Stimulated activated naive B cell treated with anti-CD40 and anti-IgM and Interleukin-4, amounts not matched to agents 10 μg/mL and 1 μg/mL and 100 μg/mL, for 72 hours (primary cell): Measurements from ENCODE around the gene KRTAP4-9.
A peak's percentile ranks its signal among the peaks of the same experiment; 100 is the strongest.
"Not testable (repeated sequence)": the region's sequence is repeated elsewhere in the genome, so short reads cannot be mapped to it uniquely, and the experiment has no call there.

ENCODE experiments used
- ATAC-seq, 2 donors: fragments of 150-1000 bp; cut with Tn5 transposase; replicated peaks; 2 replicates each; pipeline ENCODE4 v1.10.0; 2021; ENCODE audit warnings: moderate library complexity in 1 of 2
- DNase-seq: peaks from one replicate; pipeline ENCODE4 v3.0.0; 2021
- H3K27ac Mint-ChIP-seq: one replicate; pipeline ENCODE4 v1.8.0; 2022; ENCODE audit warnings: mild to moderate bottlenecking, mixed read lengths
- H3K27me3 Mint-ChIP-seq, 2 donors: one replicate each; pipeline ENCODE4 v1.8.0; 2022; ENCODE audit warnings: mixed read lengths in 2 of 2
- H3K36me3 Mint-ChIP-seq, 2 donors: one replicate each; pipeline ENCODE4 v1.8.0; 2022; ENCODE audit warnings: mixed read lengths in 2 of 2, mild to moderate bottlenecking in 1 of 2
- H3K4me1 Mint-ChIP-seq, 2 donors: one replicate each; pipeline ENCODE4 v1.8.0; 2022; ENCODE audit warnings: mixed read lengths in 2 of 2, mild to moderate bottlenecking in 1 of 2
- H3K4me3 Mint-ChIP-seq, 2 donors: one replicate each; pipeline ENCODE4 v1.8.0; 2022; ENCODE audit warnings: mild to moderate bottlenecking in 2 of 2, mixed read lengths in 2 of 2, moderate library complexity in 1 of 2
- H3K9me3 Mint-ChIP-seq, 2 donors: one replicate each; pipeline ENCODE4 v1.8.0; 2022; ENCODE audit warnings: mixed read lengths in 2 of 2, mild to moderate bottlenecking in 1 of 2

KRTAP4-9 gene

GRCh38 chr17:41107941-41108450 lies 2.8 kb downstream of the KRTAP4-9 start:
- Mint-ChIP-seq H3K27me3 (peaks cover 0 to 5% of the 10 kb centered on the region in 2 donors), H3K4me1 (peaks cover 28 to 29% of the 10 kb centered on the region in 2 donors), H3K4me3 (peak overlapping the region in 1 of 2 donors; percentile 54), H3K9me3 (no peaks in the 10 kb centered on the region), H3K36me3 (peaks cover 6% of the 10 kb centered on the region in 2 donors), H3K27ac (peak overlapping the region; percentile 67)
- no peak for ATAC-seq
- no peak for DNase-seq

GRCh38 chr17:41108728-41109386 lies 3.7 kb downstream of the KRTAP4-9 start:
- peak overlapping the region; percentile 45 to 54 for H3K4me3 Mint-ChIP-seq
- DNase-seq, H3K27me3 Mint-ChIP-seq, H3K9me3 Mint-ChIP-seq, H3K36me3 Mint-ChIP-seq: not testable (repeated sequence)
- peak; percentile 85 to 93 for ATAC-seq
- peaks cover 25 to 29% of the 10 kb centered on the region in 2 donors for H3K4me1 Mint-ChIP-seq
- peak overlapping the region; percentile 52 for H3K27ac Mint-ChIP-seq

- Mint-ChIP-seq H3K4me3 (no peak overlapping the region), H3K36me3 (peaks cover 7 to 12% of the 10 kb centered on the region in 2 donors), H3K27me3 (no peaks in the 10 kb centered on the region), H3K4me1 (peaks cover 26 to 41% of the 10 kb centered on the region in 2 donors), H3K9me3 (no peaks in the 10 kb centered on the region), H3K27ac (no peak overlapping the region)
- DNase-seq (no peak), ATAC-seq (no peak)
These were observed 6.1 kb downstream of the KRTAP4-9 start for GRCh38 chr17:41111151-41111885.

GRCh38 chr17:41116297-41116696 lies 11.1 kb downstream of the KRTAP4-9 start:
- peak overlapping the region; percentile 53 for H3K27ac Mint-ChIP-seq
- H3K9me3 Mint-ChIP-seq: peaks cover 0 to 2% of the 10 kb centered on the region in 2 donors
- no peaks in the 10 kb centered on the region for H3K27me3 Mint-ChIP-seq
- H3K4me3 Mint-ChIP-seq: peak overlapping the region in 1 of 2 donors; percentile 28
- DNase-seq (peak; percentile 24), ATAC-seq (peak; percentile 78 to 85)
- peaks cover 29 to 52% of the 10 kb centered on the region in 2 donors for H3K4me1 Mint-ChIP-seq
- H3K36me3 Mint-ChIP-seq: peaks cover 5 to 7% of the 10 kb centered on the region in 2 donors

- H3K4me1 Mint-ChIP-seq: peaks cover 31 to 54% of the 10 kb centered on the region in 2 donors
- not testable (repeated sequence) for H3K27me3 Mint-ChIP-seq, ATAC-seq, H3K4me3 Mint-ChIP-seq, DNase-seq, H3K9me3 Mint-ChIP-seq, H3K27ac Mint-ChIP-seq, H3K36me3 Mint-ChIP-seq
These were observed 12.7 kb downstream of the KRTAP4-9 start, which contains the start of gene KRTAP4-11 for GRCh38 chr17:41117846-41118386. Gene KRTAP4-11 (minus strand): TSS chr17:41118373. CDS start chr17:41118315, 58 bp downstream.

GRCh38 chr17:41118721-41119120 lies 13.5 kb downstream of the KRTAP4-9 start:
- no peaks in the 10 kb centered on the region for H3K27me3 Mint-ChIP-seq
- DNase-seq: no peak
- H3K36me3 Mint-ChIP-seq: peaks cover 0 to 15% of the 10 kb centered on the region in 2 donors
- no peak overlapping the region for H3K27ac Mint-ChIP-seq
- H3K4me3 Mint-ChIP-seq: no peak overlapping the region
- H3K9me3 Mint-ChIP-seq: peaks cover 3 to 4% of the 10 kb centered on the region in 2 donors
- no peak for ATAC-seq
- peaks cover 37 to 62% of the 10 kb centered on the region in 2 donors for H3K4me1 Mint-ChIP-seq

- H3K4me3 Mint-ChIP-seq: peak overlapping the region; percentile 57 to 69
- peak; percentile 75 to 78 for ATAC-seq
- not testable (repeated sequence) for H3K27me3 Mint-ChIP-seq, H3K9me3 Mint-ChIP-seq, DNase-seq, H3K36me3 Mint-ChIP-seq
- H3K27ac Mint-ChIP-seq: peak overlapping the region; percentile 88
- peaks cover 44 to 74% of the 10 kb centered on the region in 2 donors for H3K4me1 Mint-ChIP-seq
These were observed 14.8 kb downstream of the KRTAP4-9 start for GRCh38 chr17:41119696-41120690.

- no peak overlapping the region for H3K4me3 Mint-ChIP-seq
- H3K36me3 Mint-ChIP-seq: peaks cover 0 to 9% of the 10 kb centered on the region in 2 donors
- no peaks in the 10 kb centered on the region for H3K27me3 Mint-ChIP-seq
- no peak overlapping the region for H3K27ac Mint-ChIP-seq
- peaks cover 3 to 7% of the 10 kb centered on the region in 2 donors for H3K9me3 Mint-ChIP-seq
- ATAC-seq (no peak), DNase-seq (no peak)
- H3K4me1 Mint-ChIP-seq: peaks cover 34 to 63% of the 10 kb centered on the region in 2 donors
These were observed 16.6 kb downstream of the KRTAP4-9 start for GRCh38 chr17:41121742-41122141.

- peak in 1 of 2 donors; percentile 46 for ATAC-seq
- peaks cover 28 to 51% of the 10 kb centered on the region in 2 donors for H3K4me1 Mint-ChIP-seq
- H3K9me3 Mint-ChIP-seq, H3K36me3 Mint-ChIP-seq, H3K27me3 Mint-ChIP-seq, DNase-seq: not testable (repeated sequence)
- peak overlapping the region; percentile 12 to 55 for H3K4me3 Mint-ChIP-seq
- H3K27ac Mint-ChIP-seq: peak overlapping the region; percentile 76
These were observed 18.3 kb downstream of the KRTAP4-9 start for GRCh38 chr17:41123292-41123990.

- H3K27ac Mint-ChIP-seq: peak within 1 kb of the TSS; percentile 76
- peaks cover 29 to 46% of the 10 kb centered on the region in 2 donors for H3K4me1 Mint-ChIP-seq
- H3K36me3 Mint-ChIP-seq, H3K9me3 Mint-ChIP-seq, H3K27me3 Mint-ChIP-seq, DNase-seq: not testable (repeated sequence)
- H3K4me3 Mint-ChIP-seq: peak within 1 kb of the TSS; percentile 17 to 55
- peak; percentile 27 to 43 for ATAC-seq
These were observed 18.8 kb downstream of the KRTAP4-9 start, which contains the start of gene KRTAP4-12 for GRCh38 chr17:41123991-41124371. Gene KRTAP4-12 (minus strand): TSS chr17:41124182. CDS start chr17:41124122, 60 bp downstream.

- Mint-ChIP-seq H3K9me3 (peaks cover 3 to 7% of the 10 kb centered on the region in 2 donors), H3K27ac (no peak overlapping the region), H3K4me1 (peaks cover 26 to 41% of the 10 kb centered on the region in 2 donors), H3K36me3 (peaks cover 0 to 9% of the 10 kb centered on the region in 2 donors), H3K4me3 (no peak overlapping the region), H3K27me3 (no peaks in the 10 kb centered on the region)
- no peak for DNase-seq
- no peak for ATAC-seq
These were observed 19.9 kb downstream of the KRTAP4-9 start for GRCh38 chr17:41125064-41125463.

- ATAC-seq (no peak), DNase-seq (no peak)
- peaks cover 0 to 9% of the 10 kb centered on the region in 2 donors for H3K36me3 Mint-ChIP-seq
- peaks cover 27 to 43% of the 10 kb centered on the region in 2 donors for H3K4me1 Mint-ChIP-seq
- H3K4me3 Mint-ChIP-seq: no peak overlapping the region
- H3K9me3 Mint-ChIP-seq: peaks cover 3 to 7% of the 10 kb centered on the region in 2 donors
- no peaks in the 10 kb centered on the region for H3K27me3 Mint-ChIP-seq
- H3K27ac Mint-ChIP-seq: no peak overlapping the region
These were observed 21.2 kb downstream of the KRTAP4-9 start for GRCh38 chr17:41126412-41126811.

GRCh38 chr17:41127371-41127770 lies 22.2 kb downstream of the KRTAP4-9 start:
- H3K4me1 Mint-ChIP-seq: peaks cover 33 to 53% of the 10 kb centered on the region in 2 donors
- no peaks in the 10 kb centered on the region for H3K27me3 Mint-ChIP-seq
- DNase-seq: no peak
- H3K27ac Mint-ChIP-seq: no peak overlapping the region
- H3K9me3 Mint-ChIP-seq: peaks cover 2 to 5% of the 10 kb centered on the region in 2 donors
- ATAC-seq: no peak
- no peak overlapping the region for H3K4me3 Mint-ChIP-seq
- H3K36me3 Mint-ChIP-seq: peaks cover 0 to 8% of the 10 kb centered on the region in 2 donors
